ENCODE data around the gene SUSD4. TPM values are rescaled to one million over a fixed set of nuclear protein-coding genes. Genes with fewer than 3 reads are reported as not detected.

Gene SUSD4
- total and polyA plus RNA-seq, 2 of the 8 experiments (the other 6 are each of a cell fraction or from before 2014, with no cell fraction given): 3.9 to 5.2 TPM

DNA sequence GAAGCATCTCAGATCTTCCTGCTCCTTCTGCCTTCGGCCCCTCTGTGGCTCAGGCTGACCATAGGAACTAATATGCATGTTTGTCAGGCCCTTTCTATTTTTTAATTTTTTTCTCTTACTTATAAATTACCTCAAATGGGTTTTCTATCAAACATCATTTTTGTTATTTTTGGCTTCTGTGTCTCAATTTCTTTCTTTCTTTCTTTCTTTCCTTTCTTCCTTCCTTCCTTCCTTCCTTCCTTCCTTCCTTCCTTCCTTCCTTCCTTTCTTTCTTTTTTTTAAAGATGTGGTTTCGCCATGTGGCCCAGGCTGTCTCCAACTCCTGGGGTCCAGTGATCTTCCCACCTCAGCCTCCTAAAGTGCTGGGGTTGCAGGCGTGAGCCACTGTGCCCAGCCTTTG, 184.7 kb downstream of the SUSD4 start:
- Histone ChIP-seq H4K5ac (ENCODE audit: insufficient read length, low read depth, low read length) (no peak overlapping the region), H3K18ac (ENCODE audit: extremely low read depth, low read length) (no peak overlapping the region), H3K4me3 (ENCODE audit: extremely low read depth in 1 of 4, insufficient read depth in 2 of 4, low read depth in 3 of 4, low read length in 4 of 4) (no peak overlapping the region), H3K79me2 (ENCODE audit: control insufficient read depth in 1 of 2, insufficient read depth in 2 of 2, low read length in 2 of 2) (no peaks in the 10 kb centered on the region), H3K36me3 (ENCODE audit: control insufficient read depth in 2 of 4, insufficient read depth in 4 of 4, low read length in 3 of 4) (no peaks in the 10 kb centered on the region), H3K4me2 (ENCODE audit: insufficient read depth in 1 of 2, low read depth in 2 of 2, low read length in 2 of 2) (no peak overlapping the region), H4K8ac (ENCODE audit: extremely low read depth, insufficient read depth, low read length) (no peak overlapping the region), H2BK15ac (ENCODE audit: low read length) (no peak overlapping the region), H2BK5ac (ENCODE audit: low read depth, low read length) (no peak overlapping the region), H4K91ac (replicated peaks; ENCODE audit: insufficient read length, low read length) (no peak overlapping the region), H3K27me3 (replicated peaks in 1 of 4; ENCODE audit: control insufficient read depth in 3 of 4, extremely low read depth in 1 of 4, insufficient read depth in 3 of 4, low read length in 3 of 4) (no peaks in the 10 kb centered on the region; a peak in 1 of 7 replicates), H3K27ac (ENCODE audit: low read depth, low read length) (no peak overlapping the region), H3K4ac (replicated peaks; ENCODE audit: insufficient read length, low read depth, low read length) (no peak overlapping the region), H3K56ac (replicated peaks; ENCODE audit: insufficient read length, low read depth, low read length) (no peak overlapping the region), H2AK5ac (ENCODE audit: low read depth, low read length) (no peak overlapping the region), H3K23me2 (ENCODE audit: low read depth, low read length) (no peaks in the 10 kb centered on the region), H4K20me1 (replicated peaks in 1 of 2; ENCODE audit: control insufficient read depth in 1 of 2, insufficient read depth in 2 of 2, low read length in 2 of 2) (no peaks in the 10 kb centered on the region), H2BK120ac (replicated peaks; ENCODE audit: low read depth, low read length) (no peak overlapping the region), H3K79me1 (ENCODE audit: low read depth, low read length) (no peaks in the 10 kb centered on the region), H3K9ac (replicated peaks in 1 of 4; ENCODE audit: extremely low read depth in 1 of 4, low read depth in 3 of 4, low read length in 3 of 4) (no peak overlapping the region), H3K23ac (ENCODE audit: insufficient read length) (no peak overlapping the region), H2BK12ac (ENCODE audit: low read depth, low read length) (no peak overlapping the region), H3K14ac (ENCODE audit: insufficient read length) (no peak overlapping the region), H2BK20ac (ENCODE audit: low read length) (no peak overlapping the region), H3K4me1 (replicated peaks in 1 of 4; ENCODE audit: control insufficient read depth in 3 of 4, insufficient read depth in 4 of 4, low read length in 3 of 4) (peaks cover 0 to 3% (median under 1%) of the 10 kb centered on the region in 4 experiments; a peak in 2 of 7 replicates), H2AFZ (ENCODE audit: low read length) (no peak overlapping the region), H3K9me3 (ENCODE audit: insufficient read depth in 2 of 2, low read depth in 1 of 2, low read length in 1 of 2) (no peaks in the 10 kb centered on the region)
- DNase-seq (ENCODE audit: low read depth in 1 of 2, low spot score in 2 of 2) (no peak), FAIRE-seq (no peak)
- WGBS, 2 experiments (ENCODE audit: extremely low coverage in 1 of 2, insufficient coverage in 1 of 2, insufficient read length in 1 of 2, insufficient replicate concordance in 2 of 2, low coverage in 1 of 2, low lambda C conversion rate in 2 of 2, missing lambda C conversion rate in 1 of 2): 85% methylated on average over 3 of the region's 3 CpGs; no CpG with 5 or more reads in 1 of the 2 experiments
- ChIA-PET CTCF (ENCODE audit: partially characterized antibody) (interaction anchor here (1.0 to 1.2 kb wide), 2 partner anchors 12 to 18 kb away, joined by 3 read pairs; no protein-coding TSS in a partner anchor), POLR2A (ENCODE audit: partially characterized antibody) (no interaction called here)
- TF ChIP-seq CHD2 (IDR thresholded peaks at IDR 0.05; ENCODE audit: low read length) (no peak), BRCA1 (IDR thresholded peaks at IDR 0.05; ENCODE audit: low read depth, low read length) (no peak), SRF (IDR thresholded peaks at IDR 0.05; ENCODE audit: low read depth, low read length) (no peak), SIRT6 (IDR thresholded peaks at IDR 0.05; ENCODE audit: low read length) (no peak), POLR2A (IDR thresholded peaks at IDR 0.05; ENCODE audit: control extremely low read depth in 1 of 2, low read depth in 2 of 2, low read length in 2 of 2) (no peak), NANOG (IDR thresholded peaks at IDR 0.05; ENCODE audit: insufficient read depth, low read depth, low read length, poor library complexity, severe bottlenecking) (no peak), USF2 (IDR thresholded peaks at IDR 0.05; ENCODE audit: low read length) (no peak), RXRA (IDR thresholded peaks at IDR 0.05; ENCODE audit: insufficient read depth, low read depth, low read length) (no peak), CREB1 (IDR thresholded peaks at IDR 0.05) (no peak), CBX5 (IDR thresholded peaks at IDR 0.05; ENCODE audit: low read depth, low read length) (no peak), YY1 (IDR thresholded peaks at IDR 0.05; ENCODE audit: low read depth, low read length) (no peak), BCL11A (IDR thresholded peaks at IDR 0.05; ENCODE audit: low read depth in 2 of 2, low read length in 2 of 2) (no peak), TAF1 (IDR thresholded peaks at IDR 0.05; ENCODE audit: low read depth, low read length) (no peak), RFX5 (IDR thresholded peaks at IDR 0.05; ENCODE audit: borderline replicate concordance, low read depth, low read length) (no peak), FOSL1 (IDR thresholded peaks at IDR 0.05; ENCODE audit: insufficient read depth, low read depth, low read length) (no peak)

All from H1 (cell line).